ENCODE data around the gene PTPRN2. TPM values are rescaled to one million over a fixed set of nuclear protein-coding genes. Genes with fewer than 3 reads are reported as not detected.

The PTPRN2 gene
- total RNA-seq, 1 experiment from 2014 or later, result 2.1 TPM

DNA sequence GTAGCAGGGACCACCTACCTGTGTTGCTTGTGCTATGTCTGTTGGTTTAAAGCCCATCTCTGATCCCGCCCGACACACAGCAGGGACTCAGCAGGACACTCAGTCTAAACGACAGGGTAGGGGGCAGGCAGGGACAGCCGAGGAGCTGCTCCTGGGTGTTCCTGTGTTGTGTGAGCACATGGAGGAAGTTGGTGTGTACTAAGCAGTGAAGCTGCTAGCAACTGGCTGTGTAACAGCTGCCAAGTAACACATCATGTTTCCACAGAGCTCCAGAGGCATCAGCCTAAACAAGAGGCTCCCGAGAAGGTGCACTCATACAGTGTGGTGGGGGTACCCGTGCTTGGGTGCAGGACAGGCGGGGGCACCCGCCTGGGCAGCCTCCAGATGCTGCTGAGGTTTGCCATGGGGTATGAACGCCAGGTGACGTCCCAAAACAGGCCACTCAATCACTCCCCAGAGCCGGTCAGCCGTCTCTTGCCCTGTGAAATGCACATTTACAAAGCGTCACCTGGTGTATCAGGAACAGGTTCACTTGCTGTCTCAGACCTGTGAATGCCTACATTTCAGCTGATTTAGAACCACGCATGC lies 59.6 kb downstream of the PTPRN2 start (continued):
- TF ChIP-seq POLR2AphosphoS5 (IDR thresholded peaks at IDR 0.05; ENCODE audit: low read depth, low read length) (no peak), EZH2 (IDR thresholded peaks at IDR 0.05) (no peak), SP1 (IDR thresholded peaks at IDR 0.05; ENCODE audit: low read depth) (no peak), ZFX (IDR thresholded peaks at IDR 0.05) (no peak)

DNA sequence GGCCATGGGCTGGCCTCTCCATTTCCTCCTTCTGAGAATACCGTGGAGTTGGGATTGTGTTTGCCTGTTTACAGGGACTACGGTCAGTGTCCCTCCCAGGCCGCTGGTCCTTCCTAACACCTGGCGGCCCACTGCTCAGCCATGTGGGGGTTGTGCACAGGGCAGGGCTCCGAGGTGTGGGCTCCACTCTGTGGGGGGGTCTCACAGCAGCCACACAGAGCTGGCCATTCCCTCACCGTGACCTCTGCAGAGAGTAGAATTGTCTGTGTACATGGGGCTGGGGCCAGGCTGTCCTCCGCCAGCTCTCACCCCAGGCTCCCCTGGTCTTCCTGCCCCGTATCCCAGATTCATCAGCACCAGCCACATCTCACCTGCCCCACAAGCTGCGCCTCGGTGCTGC lies 60.1 kb downstream of the PTPRN2 start:
- H3K9ac ChIP-seq (ENCODE audit: low read length), result no peak overlapping the region
- no peak overlapping the region for H3K27ac ChIP-seq (ENCODE audit: low read depth, low read length)
- H3K4me2 ChIP-seq (ENCODE audit: low read length), result no peak overlapping the region
- no TSS peak for BruUV-seq (replicated peaks)
- intact Hi-C loops (cut with micrococcal nuclease), result no loop called here
- H3K27me3 ChIP-seq (ENCODE audit: insufficient read depth, low read length), result no peaks in the 10 kb centered on the region
- DNase-seq (ENCODE audit: low read depth, low spot score) (no peak), ATAC-seq (no peak)
- no peak for TF ChIP-seq POLR2AphosphoS5 (IDR thresholded peaks at IDR 0.05; ENCODE audit: low read depth, low read length)
- TF ChIP-seq EGR1 (IDR thresholded peaks at IDR 0.05; ENCODE audit: low read depth), result no peak
- no peak for TF ChIP-seq POLR2A (IDR thresholded peaks at IDR 0.05; ENCODE audit: borderline replicate concordance, extremely low read depth, insufficient read depth, insufficient read length)
- TF ChIP-seq ZBTB33 (IDR thresholded peaks at IDR 0.05; ENCODE audit: extremely low read depth, insufficient replicate concordance, low read length), result no peak
- TF ChIP-seq CEBPB (IDR thresholded peaks at IDR 0.05; ENCODE audit: low read depth), result no peak
- TF ChIP-seq, protein P1, sequence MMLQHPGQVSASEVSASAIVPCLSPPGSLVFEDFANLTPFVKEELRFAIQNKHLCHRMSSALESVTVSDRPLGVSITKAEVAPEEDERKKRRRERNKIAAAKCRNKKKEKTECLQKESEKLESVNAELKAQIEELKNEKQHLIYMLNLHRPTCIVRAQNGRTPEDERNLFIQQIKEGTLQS (IDR thresholded peaks at IDR 0.05), result no peak
- no peak for TF ChIP-seq REST (IDR thresholded peaks at IDR 0.05; ENCODE audit: low read depth)
- ChIA-PET RAD21 (ENCODE audit: low non-redundant PET in 1 of 2, low total read pairs in 2 of 2, uncharacterized antibody in 2 of 2, unreplicated experiment in 2 of 2) (no interaction called here), POLR2A (no interaction called here), CTCF (no interaction called here)
- no peaks in the 10 kb centered on the region for H4K20me1 ChIP-seq (ENCODE audit: insufficient read depth)
- no peaks in the 10 kb centered on the region for H3K36me3 ChIP-seq (ENCODE audit: control insufficient read depth in 1 of 2, insufficient read depth in 2 of 2, low read length in 2 of 2)
- H3K9me2 ChIP-seq (ENCODE audit: insufficient read depth), result no peaks in the 10 kb centered on the region
- H3K9me3 ChIP-seq (ENCODE audit: control insufficient read depth in 1 of 2, insufficient read depth in 1 of 2, low read depth in 1 of 2, low read length in 2 of 2), result no peaks in the 10 kb centered on the region
- H2AFZ ChIP-seq (ENCODE audit: low read depth, low read length, poor library complexity, severe bottlenecking), result no peak overlapping the region
- no peaks in the 10 kb centered on the region for H3K79me2 ChIP-seq (ENCODE audit: insufficient read depth, low read length)
- no peaks in the 10 kb centered on the region for H3K4me1 ChIP-seq (ENCODE audit: control insufficient read depth in 1 of 2, insufficient read depth in 2 of 2, low read length in 2 of 2)
- H3K4me3 ChIP-seq (replicated peaks in 1 of 2; ENCODE audit: low read depth in 1 of 2, low read length in 2 of 2), result no peak overlapping the region
